CD14-positive monocyte (primary cell): ENCODE data around the gene ITPK1. TPM values are rescaled to one million over a fixed set of nuclear protein-coding genes. Genes with fewer than 3 reads are reported as not detected.

Experiments used
- DNase-seq, 3 donors: peaks; one replicate each; pipeline ENCODE4 v3.0.0-alpha.2; 2011 to 2022
- H2AFZ ChIP-seq: 2 replicates; pipeline ENCODE4 v1.6.0; 2012; ENCODE audit warnings: mild to moderate bottlenecking, low read depth, low read length, inconsistent platforms; ENCODE audit not compliant: insufficient read depth, poor library complexity, severe bottlenecking
- H3K27ac ChIP-seq, 2 donors: 1 replicate in 1 of 2; 2 replicates in 1 of 2; pipeline ENCODE4 v1.5.1; 2012 to 2013; ENCODE audit warnings: low read length in 2 of 2, control low read depth in 1 of 2, inconsistent platforms in 1 of 2, low read depth in 1 of 2, mild to moderate bottlenecking in 1 of 2
- H3K27me3 ChIP-seq, 2 donors: one replicate each; pipeline versions ENCODE4 v1.6.0 to v1.6.1; 2011 to 2013; ENCODE audit warnings: low read length in 2 of 2; ENCODE audit not compliant: control insufficient read depth in 2 of 2, insufficient read depth in 2 of 2
- H3K36me3 ChIP-seq, 2 donors: replicated peaks in 1 of 2; 1 replicate in 1 of 2; 2 replicates in 1 of 2; pipeline versions ENCODE4 v1.5.1 to v1.6.1; 2012 to 2013; ENCODE audit warnings: low read length in 2 of 2, control low read depth in 1 of 2, inconsistent platforms in 1 of 2, mild to moderate bottlenecking in 1 of 2; ENCODE audit not compliant: insufficient read depth in 2 of 2, control insufficient read depth in 1 of 2
- H3K4me1 ChIP-seq, 2 donors: 1 replicate in 1 of 2; 2 replicates in 1 of 2; pipeline versions ENCODE4 v1.5.1 to v1.6.1; 2012 to 2013; ENCODE audit warnings: low read length in 2 of 2, control low read depth in 1 of 2, inconsistent platforms in 1 of 2, mild to moderate bottlenecking in 1 of 2, moderate library complexity in 1 of 2; ENCODE audit not compliant: insufficient read depth in 2 of 2, control insufficient read depth in 1 of 2
- H3K4me2 ChIP-seq: replicated peaks from 2 replicates; pipeline ENCODE3; 2012; ENCODE audit warnings: low read length, moderate library complexity, mild to moderate bottlenecking; ENCODE audit not compliant: poor library complexity, severe bottlenecking; ENCODE audit errors: extremely low read depth
- H3K4me3 ChIP-seq, 3 experiments: fragments of 200-600 bp in 1 of 3; sonication (generic) in 1 of 3; replicated peaks in 1 of 3; 1 replicate in 2 of 3; 2 replicates in 1 of 3; pipeline ENCODE4 v1.5.1; 2011 to 2013; ENCODE audit warnings: low read length in 3 of 3, mild to moderate bottlenecking in 3 of 3, control low read depth in 2 of 3, low read depth in 2 of 3, inconsistent platforms in 1 of 3, moderate library complexity in 1 of 3
- H3K79me2 ChIP-seq: 2 replicates; pipeline ENCODE4 v1.6.0; 2012; ENCODE audit warnings: mild to moderate bottlenecking, control low read depth, inconsistent platforms, low read length, moderate library complexity; ENCODE audit not compliant: insufficient read depth
- H3K9ac ChIP-seq: 2 replicates; pipeline ENCODE4 v1.6.0; 2017; ENCODE audit warnings: low read length, mild to moderate bottlenecking; ENCODE audit not compliant: insufficient read depth, poor library complexity, severe bottlenecking
- H3K9me3 ChIP-seq, 2 donors: replicated peaks in 1 of 2; 1 replicate in 1 of 2; 2 replicates in 1 of 2; pipeline versions ENCODE4 v1.5.1 to v1.6.1; 2012 to 2013; ENCODE audit warnings: low read length in 2 of 2, control low read depth in 1 of 2; ENCODE audit not compliant: control insufficient read depth in 1 of 2, insufficient read depth in 1 of 2
- H4K20me1 ChIP-seq: 2 replicates; pipeline ENCODE4 v1.6.0; 2012; ENCODE audit warnings: mild to moderate bottlenecking, low read length, control low read depth, moderate library complexity; ENCODE audit not compliant: insufficient read depth
- H3K27ac Mint-ChIP-seq, 7 donors: one replicate each; pipeline ENCODE4 v1.8.0; 2020; ENCODE audit warnings: mild to moderate bottlenecking in 7 of 7, mixed read lengths in 7 of 7, moderate library complexity in 6 of 7, inconsistent platforms in 2 of 7
- H3K27me3 Mint-ChIP-seq, 3 donors: one replicate each; pipeline ENCODE4 v1.8.0; 2021 to 2022; ENCODE audit warnings: low read depth in 3 of 3, mild to moderate bottlenecking in 3 of 3, mixed read lengths in 3 of 3, moderate library complexity in 3 of 3, inconsistent platforms in 1 of 3
- H3K36me3 Mint-ChIP-seq, 2 donors: one replicate each; pipeline ENCODE4 v1.8.0; 2020; ENCODE audit warnings: mixed read lengths in 2 of 2, inconsistent platforms in 1 of 2, mild to moderate bottlenecking in 1 of 2
- H3K4me1 Mint-ChIP-seq: one replicate; pipeline ENCODE4 v1.8.0; 2020; ENCODE audit warnings: mild to moderate bottlenecking, mixed read lengths
- H3K4me3 Mint-ChIP-seq, 2 donors: one replicate each; pipeline ENCODE4 v1.8.0; 2020; ENCODE audit warnings: mild to moderate bottlenecking in 2 of 2, mixed read lengths in 2 of 2, moderate library complexity in 1 of 2
- H3K9me3 Mint-ChIP-seq, 7 donors: one replicate each; pipeline ENCODE4 v1.8.0; 2020 to 2022; ENCODE audit warnings: mixed read lengths in 7 of 7, mild to moderate bottlenecking in 6 of 7, moderate library complexity in 6 of 7, inconsistent platforms in 2 of 7
- CTCF ChIP-seq: fragments of 200-600 bp; IDR thresholded peaks from one replicate; pipeline ENCODE4 v1.8.0; 2022; ENCODE audit warnings: antibody characterized with exemption, mild to moderate bottlenecking
- WGBS: methylation state at CpG from one replicate; pipeline ENCODE4 v1.1.5; 2013; ENCODE audit warnings: missing lambda C conversion rate; ENCODE audit not compliant: insufficient coverage; 5-methylcytosine and 5-hydroxymethylcytosine counted together
- intact Hi-C, 2 donors: fragments of 100-400 bp; cut with micrococcal nuclease; formaldehyde crosslinking; loops; one replicate each; pipeline versions ENCODE4 v1.15.0 to v1.15.1; 2023
- polyA plus RNA-seq, 3 donors: library from polyadenylated mRNA; depleted of rRNA in 1 of 3; unstranded in 2 of 3; stranded (reverse) in 1 of 3; fragments of 300-500 nt in 2 of 3; fragments of >200 nt in 1 of 3; fragmentation: Illumina TruSeq in 2 of 3; gene quantifications; 1 replicate in 2 of 3; 2 replicates in 1 of 3; pipeline ENCODE4 v1.2.3, GENCODE V29; 2012 to 2021

The ITPK1 gene
- polyA plus RNA-seq, 3 donors: 57.1 to 144 (median 63.0) TPM

- Mint-ChIP-seq H3K9me3 (peaks cover 0 to 2% (median 0%) of the 10 kb centered on the region in 7 donors), H3K4me1 (peaks cover 65% of the 10 kb centered on the region), H3K4me3 (no peak overlapping the region), H3K36me3 (peaks cover 15 to 49% of the 10 kb centered on the region in 2 donors), H3K27ac (peak overlapping the region in 5 of 7 donors; percentile 45 to 72 (median 61)), H3K27me3 (no peaks in the 10 kb centered on the region)
- no peaks in the 10 kb centered on the region for H3K27me3 ChIP-seq
- peaks cover 3 to 23% of the 10 kb centered on the region in 2 donors for H3K36me3 ChIP-seq
- peaks cover 100% of the 10 kb centered on the region for H3K79me2 ChIP-seq
- H3K4me1 ChIP-seq: peaks cover 5 to 21% of the 10 kb centered on the region in 2 donors
- no peaks in the 10 kb centered on the region for H3K9me3 ChIP-seq
- intact Hi-C loops: no loop called here
- no peak for TF ChIP-seq CTCF
- H2AFZ ChIP-seq: no peak overlapping the region
- WGBS: 93% methylated on average over 18 of the region's 24 CpGs
- no peak overlapping the region for H3K4me2 ChIP-seq
- no peak for DNase-seq
- no peak overlapping the region for H3K9ac ChIP-seq
- peaks cover 100% of the 10 kb centered on the region for H4K20me1 ChIP-seq
- H3K4me3 ChIP-seq: no peak overlapping the region
- H3K27ac ChIP-seq: peak overlapping the region in 1 of 2 donors; percentile 36
Measured at GRCh38 chr14:93092606-93093556, 22.8 kb downstream of the ITPK1 start.

GRCh38 chr14:93091666-93092065 lies 24.1 kb downstream of the ITPK1 start:
- peaks cover 3 to 23% of the 10 kb centered on the region in 2 donors for H3K36me3 ChIP-seq
- Mint-ChIP-seq H3K4me1 (peaks cover 69% of the 10 kb centered on the region), H3K27me3 (no peaks in the 10 kb centered on the region), H3K9me3 (peaks cover 0 to 4% (median 0%) of the 10 kb centered on the region in 7 donors), H3K27ac (peak overlapping the region in 4 of 7 donors; percentile 48 to 61 (median 52)), H3K36me3 (peaks cover 18 to 50% of the 10 kb centered on the region in 2 donors), H3K4me3 (no peak overlapping the region)
- H3K4me1 ChIP-seq: peaks cover 11 to 24% of the 10 kb centered on the region in 2 donors
- intact Hi-C loops: no loop called here
- peaks cover 0 to 5% of the 10 kb centered on the region in 2 donors for H3K9me3 ChIP-seq
- no peak for DNase-seq
- H3K27ac ChIP-seq: peak overlapping the region in 1 of 2 donors; percentile 36
- H2AFZ ChIP-seq: no peak overlapping the region
- H3K27me3 ChIP-seq: no peaks in the 10 kb centered on the region
- H4K20me1 ChIP-seq: peaks cover 100% of the 10 kb centered on the region
- H3K4me3 ChIP-seq: no peak overlapping the region
- 100% methylated on average over 5 of the region's 8 CpGs for WGBS
- H3K9ac ChIP-seq: no peak overlapping the region
- H3K4me2 ChIP-seq: no peak overlapping the region
- peaks cover 100% of the 10 kb centered on the region for H3K79me2 ChIP-seq
- TF ChIP-seq CTCF: no peak
